ENCODE data around the gene FXYD6.

Gene FXYD6

DNA sequence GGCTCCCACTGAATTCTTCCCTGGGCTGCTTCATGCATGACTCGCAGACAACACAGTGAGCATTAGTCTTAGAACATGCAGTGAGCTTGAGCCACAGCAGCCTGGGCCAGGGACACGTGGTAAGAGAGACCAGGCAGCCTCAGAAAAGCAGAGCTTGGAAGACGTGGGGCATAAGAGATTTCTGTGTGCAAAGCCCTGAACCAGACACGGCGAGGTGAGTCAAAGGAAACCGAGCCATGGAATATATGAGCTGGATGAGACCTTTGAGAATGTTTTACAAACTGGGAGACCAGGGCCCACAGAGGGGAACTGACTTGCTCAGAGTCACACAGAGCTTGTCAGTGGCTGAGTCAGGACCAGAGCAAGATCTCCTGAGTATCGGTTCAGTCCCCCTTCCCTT lies 8.5 kb upstream of the FXYD6 start:
- DNase-seq (ENCODE audit: low spot score) = no peak

- no peak for DNase-seq (ENCODE audit: low spot score)
These were observed 6.6 kb upstream of the FXYD6 start for GRCh38 chr11:117883063-117883462.

- DNase-seq (ENCODE audit: low spot score) = no peak
These were observed 6.0 kb upstream of the FXYD6 start for GRCh38 chr11:117882311-117882905.

DNA sequence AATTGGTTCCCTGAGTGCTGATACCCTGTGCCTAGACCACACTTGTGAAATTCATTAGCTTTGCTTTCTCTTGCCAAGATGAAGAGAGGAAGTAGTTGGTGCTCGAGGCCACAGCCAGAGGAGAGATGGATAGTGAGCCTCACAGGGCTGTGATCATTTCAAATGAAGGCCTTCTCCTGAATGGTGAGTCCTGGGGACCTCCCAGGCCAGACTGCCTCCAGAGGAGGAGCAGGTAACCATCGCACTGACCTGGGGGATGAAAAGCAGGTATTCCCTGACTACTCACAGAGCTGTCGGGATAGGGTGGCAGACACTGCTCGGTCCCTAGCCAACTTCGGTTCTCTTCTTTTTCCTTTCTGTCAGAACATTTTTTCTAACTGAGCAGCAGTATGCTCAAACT lies 4.8 kb upstream of the FXYD6 start:
- no peak for DNase-seq (ENCODE audit: low spot score)

- DNase-seq (ENCODE audit: low spot score) = no peak
These were observed 3.3 kb upstream of the FXYD6 start for GRCh38 chr11:117879516-117880480.

GRCh38 chr11:117878939-117879475 lies 2.5 kb upstream of the FXYD6 start:
- no peak for DNase-seq (ENCODE audit: low spot score)

DNA sequence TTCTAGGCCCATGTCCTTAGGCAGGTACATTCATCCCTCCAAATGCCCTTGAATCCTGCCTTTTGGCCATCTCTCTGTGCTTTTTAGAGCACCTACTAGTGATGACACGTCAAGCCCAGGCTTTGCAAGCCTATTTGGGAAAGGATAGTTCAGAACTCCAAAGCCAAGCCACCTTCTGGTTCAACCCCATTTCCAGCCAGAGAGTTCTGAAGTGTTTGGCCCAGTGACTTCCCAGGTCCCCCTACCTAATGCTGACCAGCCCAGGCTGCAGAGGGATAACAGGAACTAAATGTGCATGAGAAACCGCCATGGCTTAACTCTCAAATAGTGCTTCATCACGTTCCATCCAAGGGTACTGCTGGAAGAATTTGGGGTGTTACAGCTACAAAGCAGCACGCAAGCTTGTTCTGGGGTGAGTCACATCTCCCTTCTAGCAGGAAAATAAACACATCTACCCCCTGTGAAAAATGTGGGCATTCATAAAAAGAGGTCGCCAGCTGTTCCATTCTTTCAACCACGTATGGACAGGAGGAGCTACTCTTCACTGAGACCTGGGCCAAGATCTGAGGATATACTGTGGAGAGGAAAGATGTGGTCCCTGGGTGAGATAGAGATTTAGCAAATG lies 2.0 kb upstream of the FXYD6 start:
- no peak for DNase-seq (ENCODE audit: low spot score)

DNA sequence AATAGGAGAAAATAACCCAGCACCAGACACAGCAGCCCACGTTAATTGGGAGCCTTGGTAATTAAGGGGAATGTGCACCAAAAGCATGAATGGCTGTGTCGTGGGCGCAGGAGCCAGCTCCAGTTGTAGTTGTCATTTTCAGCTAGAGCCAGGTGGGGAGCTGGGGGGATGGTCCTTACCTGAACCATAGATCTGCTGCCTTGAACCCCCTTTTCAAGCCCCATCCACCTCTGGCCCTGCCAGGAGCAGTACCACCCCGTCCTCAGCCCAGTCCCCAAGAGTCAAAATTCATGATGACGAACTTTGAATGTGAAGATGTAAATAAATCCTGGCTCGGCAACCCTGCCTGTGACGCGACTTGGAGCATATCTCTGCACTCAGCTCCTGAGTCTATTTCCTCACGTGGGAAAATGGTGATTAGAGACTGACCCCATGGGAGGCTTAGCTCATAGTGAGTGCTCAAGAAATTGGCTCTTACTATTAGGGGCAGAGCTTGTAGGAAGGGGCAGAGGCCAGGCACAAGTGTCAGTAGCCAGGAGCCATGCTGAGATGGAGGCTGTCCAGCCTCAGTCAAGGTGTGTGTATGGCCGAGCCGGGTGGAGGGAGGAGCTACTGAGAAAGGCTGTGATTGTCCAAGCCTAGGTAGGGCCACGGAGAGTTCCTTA lies 794 bp upstream of the FXYD6 start:
- DNase-seq (ENCODE audit: low spot score) = no peak

- no peak for DNase-seq (ENCODE audit: low spot score)
These were observed 458 bp downstream of the FXYD6 start for GRCh38 chr11:117876059-117876340.

GRCh38 chr11:117875382-117876058 lies 938 bp downstream of the FXYD6 start:
- DNase-seq (ENCODE audit: low spot score) = no peak

- DNase-seq (ENCODE audit: low spot score) = no peak
These were observed 1.5 kb downstream of the FXYD6 start for GRCh38 chr11:117874910-117875381.

GRCh38 chr11:117874253-117874909 lies 2.1 kb downstream of the FXYD6 start:
- no peak for DNase-seq (ENCODE audit: low spot score)

GRCh38 chr11:117873828-117874125 lies 2.7 kb downstream of the FXYD6 start:
- no peak for DNase-seq (ENCODE audit: low spot score)

DNA sequence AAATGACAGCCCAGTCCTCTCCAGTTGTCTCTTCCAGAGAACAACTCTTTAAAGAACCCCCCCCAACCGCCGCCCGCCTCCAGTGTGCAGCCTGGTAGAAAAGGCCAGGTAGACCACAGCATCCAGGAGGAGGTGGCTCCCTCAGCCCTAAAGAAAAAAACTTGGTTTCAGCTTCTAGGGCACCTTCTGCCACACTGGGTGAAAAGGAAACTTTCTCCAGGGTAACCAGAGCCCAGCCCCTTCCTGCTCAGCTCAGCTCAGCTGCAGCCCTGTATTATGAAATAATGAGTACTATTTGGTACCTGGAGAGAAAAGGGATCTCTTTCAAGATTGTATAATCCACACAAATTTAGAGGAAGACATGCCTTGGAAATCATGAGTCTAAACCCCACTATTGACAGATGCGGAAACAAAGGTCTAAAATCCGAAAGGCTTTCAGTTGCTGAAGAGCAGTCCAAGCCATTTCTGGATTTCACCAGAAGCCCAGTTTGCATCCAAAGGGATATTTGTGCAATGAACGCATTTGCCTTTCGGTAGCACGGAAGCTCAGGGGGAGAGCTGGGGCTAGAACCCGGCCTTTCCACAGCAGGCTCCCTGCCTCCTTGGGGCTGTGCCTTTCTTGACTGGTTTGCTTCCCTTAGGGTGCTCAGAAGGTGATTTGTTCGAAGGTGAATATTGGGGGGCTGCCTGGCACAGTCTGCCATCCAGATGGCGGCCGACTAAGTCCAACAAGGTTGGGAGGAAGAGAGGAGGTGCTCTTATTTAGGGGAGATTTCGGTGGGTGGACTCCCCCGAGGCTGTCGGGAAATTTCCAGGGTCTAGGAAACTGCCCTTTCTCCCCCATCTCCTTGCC lies 3.3 kb downstream of the FXYD6 start:
- DNase-seq (ENCODE audit: low spot score) = no peak

DNA sequence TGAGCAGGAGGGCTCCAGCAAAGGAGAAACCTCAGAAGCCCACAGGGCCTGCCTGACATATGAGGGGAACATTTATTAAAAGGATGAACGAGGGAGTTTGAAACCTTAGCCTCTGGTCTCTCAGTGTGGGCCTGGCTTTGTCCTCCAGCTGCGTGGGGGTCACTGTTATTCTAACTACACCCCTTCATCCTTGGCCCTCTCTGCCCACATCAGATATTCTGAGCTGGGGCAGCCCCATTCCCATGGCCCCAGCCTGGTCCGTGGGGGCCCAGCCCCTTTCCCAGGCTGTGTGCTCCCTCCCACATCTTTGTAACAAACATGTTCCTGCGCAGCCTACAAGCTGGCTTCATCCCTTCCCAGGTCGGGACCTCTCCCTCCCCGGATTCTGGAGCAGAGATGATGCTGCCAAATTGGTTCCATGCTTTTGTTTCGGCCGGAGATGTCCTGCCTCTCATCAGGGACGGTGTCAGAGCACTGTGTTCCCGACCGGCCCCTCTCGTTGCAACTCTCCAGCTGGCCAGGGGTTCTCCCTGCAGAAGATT lies 4.0 kb downstream of the FXYD6 start:
- no peak for DNase-seq (ENCODE audit: low spot score)

DNA sequence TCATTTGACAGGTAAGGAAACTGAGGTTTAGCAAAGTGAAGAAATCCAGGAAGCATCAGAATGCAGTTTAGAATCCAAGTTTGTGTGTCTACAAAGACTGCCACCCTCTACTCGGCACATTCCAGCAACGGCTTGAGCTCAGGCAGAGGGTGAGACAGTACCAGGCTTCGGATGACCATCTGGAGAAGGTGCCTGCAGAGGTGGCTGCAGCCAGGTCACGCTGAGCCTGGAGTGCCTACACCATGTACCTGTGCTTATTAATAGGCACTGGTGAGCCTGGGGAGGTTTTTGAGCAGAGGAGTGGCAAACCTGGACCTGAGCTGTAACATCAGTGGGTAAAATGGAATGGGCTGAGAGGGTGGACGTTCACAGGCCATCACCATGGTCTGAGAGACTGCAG lies 4.7 kb downstream of the FXYD6 start:
- DNase-seq (ENCODE audit: low spot score) = no peak

DNA sequence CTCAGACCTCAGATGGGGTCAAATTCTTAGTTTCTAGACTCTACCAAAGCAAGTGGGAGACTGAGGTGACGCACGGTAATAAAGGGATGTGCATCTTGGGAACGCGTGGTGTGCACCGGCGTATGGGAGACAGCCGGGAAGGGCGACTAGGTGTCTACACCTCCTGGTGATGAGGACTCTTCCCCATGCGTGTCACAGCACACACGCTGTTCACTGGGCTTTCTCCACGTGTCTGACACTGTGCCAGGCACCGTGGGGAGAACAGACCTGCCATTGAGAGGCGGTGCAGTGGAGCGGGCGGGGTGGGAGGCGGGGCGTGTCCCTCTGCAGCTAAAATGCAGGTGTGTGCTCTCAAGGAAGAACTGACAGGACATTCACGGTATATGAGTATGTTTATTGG lies 5.3 kb downstream of the FXYD6 start:
- DNase-seq (ENCODE audit: low spot score) = no peak

GRCh38 chr11:117870103-117870952 lies 6.1 kb downstream of the FXYD6 start:
- DNase-seq (ENCODE audit: low spot score) = no peak

GRCh38 chr11:117869604-117870003 lies 6.9 kb downstream of the FXYD6 start:
- DNase-seq (ENCODE audit: low spot score) = no peak
